ENCODE results near the gene LZTS3.
A peak's percentile ranks its signal among the peaks of the same experiment; 100 is the strongest.
"Not testable (repeated sequence)": the region's sequence is repeated elsewhere in the genome, so short reads cannot be mapped to it uniquely, and the experiment has no call there.

Gene LZTS3

DNA sequence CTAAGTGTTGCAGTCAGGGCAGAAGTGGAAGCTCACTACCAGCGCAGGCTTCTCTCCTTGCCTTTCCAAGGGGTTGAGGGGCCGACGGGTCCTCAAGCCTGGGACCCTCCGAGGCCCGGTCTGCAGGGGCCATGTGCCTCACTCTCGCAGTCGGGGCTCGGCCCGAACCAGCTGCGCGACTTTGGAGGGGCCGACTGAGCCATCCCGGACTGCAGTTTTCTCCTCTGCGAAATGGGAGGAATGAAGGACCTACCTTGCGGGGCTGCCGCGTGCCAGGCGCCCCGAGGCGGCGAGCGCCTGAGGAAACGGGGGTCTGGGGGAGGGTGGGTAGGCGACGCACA lies 5.6 kb downstream of the LZTS3 start:
- DNase-seq (ENCODE audit: low spot score), result no peak

GRCh38 chr20:3166913-3167342 lies 6.4 kb downstream of the LZTS3 start:
- no peak for DNase-seq (ENCODE audit: low spot score)

GRCh38 chr20:3166338-3166912 lies 6.9 kb downstream of the LZTS3 start:
- DNase-seq (ENCODE audit: low spot score), result no peak

DNA sequence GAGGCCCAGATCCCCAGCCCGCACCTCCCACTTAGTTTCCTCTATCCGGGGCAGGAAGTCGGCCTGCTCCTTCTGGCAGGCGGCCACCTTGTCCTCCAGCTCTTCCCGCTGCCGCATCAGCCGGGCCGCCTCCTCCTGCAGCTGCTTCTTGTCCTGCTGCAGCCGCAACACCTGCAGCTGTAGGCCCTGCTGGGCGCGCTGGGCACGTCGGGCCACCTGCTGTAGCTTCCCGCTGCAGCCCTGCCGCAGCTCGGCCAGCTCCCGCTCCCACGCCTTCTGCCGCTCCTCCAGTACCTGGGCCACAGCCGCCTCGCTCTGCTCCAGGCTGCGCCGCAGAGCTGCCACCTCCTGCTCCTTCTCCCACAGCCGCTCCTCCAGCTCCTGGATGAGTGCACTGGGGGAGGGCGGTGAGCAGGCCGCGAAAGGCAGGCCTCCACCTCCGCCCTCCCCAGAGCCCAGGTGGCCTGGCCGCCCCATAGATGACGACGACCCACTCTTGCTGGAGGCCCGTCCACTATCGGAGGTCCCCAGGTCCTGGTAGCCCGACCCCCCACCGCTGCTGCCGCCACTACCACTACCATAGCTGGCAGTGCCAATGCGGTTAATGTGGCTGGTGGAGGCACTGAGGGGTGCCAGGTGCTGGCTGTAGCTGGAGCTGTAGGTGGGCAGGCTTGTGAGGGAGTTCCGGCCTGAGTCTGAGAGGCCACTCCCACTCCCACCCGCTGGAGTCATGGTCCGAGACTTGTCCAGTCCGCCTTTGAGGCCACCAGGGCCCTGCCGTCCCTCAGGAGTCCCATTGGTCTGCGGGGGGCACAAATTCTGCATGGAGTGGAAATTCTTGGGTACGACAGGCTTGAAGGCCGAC lies 7.6 kb downstream of the LZTS3 start:
- peak; percentile 51 for DNase-seq (ENCODE audit: low spot score)

GRCh38 chr20:3164763-3165410 lies 8.5 kb downstream of the LZTS3 start:
- no peak for DNase-seq (ENCODE audit: low spot score)

DNA sequence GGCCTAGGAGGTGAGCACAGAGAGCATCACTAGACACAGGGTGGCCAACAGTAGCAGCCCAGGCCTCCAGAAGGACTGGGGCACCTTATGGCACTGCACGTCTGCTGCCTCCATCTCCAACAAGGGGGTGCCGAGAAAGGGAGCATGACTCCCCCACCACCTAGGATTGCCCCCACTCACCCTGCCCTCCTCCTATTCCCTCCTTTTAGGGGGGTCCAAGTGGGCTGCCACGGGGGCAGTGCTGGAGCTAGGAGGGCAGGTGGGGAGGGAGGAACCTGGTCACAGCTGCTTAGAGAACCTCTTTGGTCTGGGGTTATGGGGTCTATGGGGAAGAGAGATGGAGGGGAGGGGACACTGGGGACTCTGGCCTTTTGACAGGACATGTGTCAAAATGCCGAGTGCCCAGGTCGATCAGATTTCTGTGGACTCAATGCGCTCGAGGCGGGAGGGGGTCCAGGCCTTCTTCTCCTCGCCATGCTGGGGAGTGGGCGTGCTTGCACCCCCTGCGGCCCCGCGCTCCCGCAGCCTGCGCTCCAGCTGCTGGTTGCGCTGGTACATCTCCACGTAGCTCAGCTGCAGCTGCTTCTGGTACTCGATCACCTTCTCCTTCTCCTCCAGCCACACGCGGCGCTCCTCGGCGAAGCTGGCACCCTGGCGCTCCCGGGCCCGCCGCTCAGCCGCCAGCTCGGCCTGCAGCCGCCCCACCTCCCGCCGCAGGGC lies 9.1 kb downstream of the LZTS3 start:
- DNase-seq (ENCODE audit: low spot score), result no peak

- DNase-seq (ENCODE audit: low spot score), result no peak
Observed at GRCh38 chr20:3163099-3164042, 10.0 kb downstream of the LZTS3 start.

GRCh38 chr20:3162080-3162611 lies 11.2 kb downstream of the LZTS3 start:
- DNase-seq (ENCODE audit: low spot score), result no peak

DNA sequence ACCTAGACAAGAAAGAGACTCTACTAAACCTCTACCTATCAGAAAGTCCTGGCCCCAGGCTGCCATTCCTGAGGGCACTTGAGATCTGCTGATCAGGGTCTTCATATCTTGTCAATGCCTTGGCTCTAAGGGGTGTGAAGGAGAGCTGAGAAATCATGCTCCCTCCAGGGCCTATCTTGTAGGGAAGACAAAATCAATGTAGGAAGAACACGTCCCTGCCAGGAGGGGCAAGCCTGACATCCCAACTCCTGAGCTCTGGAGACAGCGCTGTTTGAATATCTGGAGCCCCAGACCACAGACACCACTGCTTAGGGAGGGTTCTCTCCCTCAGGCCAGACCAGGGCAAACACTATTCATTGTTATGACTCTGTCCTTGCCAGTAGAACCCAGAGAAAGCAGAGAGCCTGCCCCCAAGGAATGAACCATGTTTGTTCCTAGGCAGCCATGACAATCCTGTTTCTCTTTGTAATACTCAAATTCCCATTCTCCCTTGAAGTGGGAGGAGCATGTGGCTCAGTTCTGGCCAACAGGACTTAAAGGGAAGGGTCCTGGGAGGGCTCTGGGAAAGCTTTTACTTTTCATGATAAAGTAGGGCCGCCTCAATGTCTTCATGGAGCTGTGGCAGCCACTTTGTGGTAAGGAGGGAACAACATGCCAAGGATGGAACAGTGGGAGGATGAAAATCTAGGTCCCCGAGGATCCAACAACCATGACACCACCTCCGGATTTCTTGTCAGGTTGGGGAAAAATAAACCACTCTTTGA lies 11.9 kb downstream of the LZTS3 start:
- no peak for DNase-seq (ENCODE audit: low spot score)

DNA sequence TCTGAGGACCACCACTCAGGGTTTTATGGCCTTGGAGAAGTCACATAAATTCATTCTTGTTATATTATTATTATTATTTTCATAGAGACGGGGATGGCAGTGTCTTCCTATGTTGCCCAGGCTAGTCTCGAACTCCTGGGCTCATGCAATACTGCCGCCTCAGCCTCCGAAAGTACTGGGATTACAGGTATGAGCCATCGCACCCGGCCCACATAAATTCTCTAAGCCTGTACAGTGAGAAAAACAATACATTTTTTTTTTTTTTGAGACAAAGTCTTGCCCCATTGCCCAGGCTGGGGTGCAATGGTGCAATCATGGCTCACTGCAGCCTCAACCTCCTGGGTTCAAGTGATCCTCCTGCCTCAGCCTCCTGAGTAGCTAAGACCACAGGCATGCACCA lies 12.9 kb downstream of the LZTS3 start:
- no peak for DNase-seq (ENCODE audit: low spot score)

DNA sequence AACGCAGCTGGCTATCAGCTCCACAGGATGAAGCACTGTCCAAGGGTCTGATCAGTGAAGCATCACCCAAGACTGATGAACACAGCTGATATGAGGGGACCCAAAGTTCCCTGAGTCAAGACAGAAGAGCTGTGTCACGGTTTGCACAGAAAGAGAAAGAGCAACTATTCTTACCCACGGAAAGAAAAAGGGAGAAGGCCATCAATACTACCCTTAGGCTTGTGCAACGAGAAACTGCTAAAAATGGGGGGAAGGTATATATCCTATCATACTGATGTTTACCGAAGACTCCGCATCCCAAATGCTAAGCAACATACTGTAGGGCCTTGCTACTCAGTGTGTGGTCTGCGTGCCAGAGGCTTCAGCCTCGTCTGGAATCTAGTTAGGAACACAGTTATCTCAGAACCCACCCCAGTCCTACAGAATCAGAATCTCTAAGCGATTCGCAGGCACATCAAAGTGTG lies 14.3 kb downstream of the LZTS3 start:
- no peak for DNase-seq (ENCODE audit: low spot score)

- DNase-seq (ENCODE audit: low spot score), result no peak
Observed at GRCh38 chr20:3157817-3158216, 15.5 kb downstream of the LZTS3 start.

GRCh38 chr20:3156811-3157619 lies 16.3 kb downstream of the LZTS3 start:
- no peak for DNase-seq (ENCODE audit: low spot score)

GRCh38 chr20:3152057-3152644 lies 21.2 kb downstream of the LZTS3 start:
- DNase-seq (ENCODE audit: low spot score), result not testable (repeated sequence)

- no peak for DNase-seq (ENCODE audit: low spot score)
Observed at GRCh38 chr20:3150908-3151307, 22.4 kb downstream of the LZTS3 start.

- DNase-seq (ENCODE audit: low spot score), result no peak
Observed at GRCh38 chr20:3146732-3147341, 26.5 kb downstream of the LZTS3 start.

GRCh38 chr20:3141757-3142156 lies 31.6 kb downstream of the LZTS3 start:
- no peak for DNase-seq (ENCODE audit: low spot score)

GRCh38 chr20:3137492-3137891 lies 35.9 kb downstream of the LZTS3 start:
- no peak for DNase-seq (ENCODE audit: low spot score)
